Fibroblast of lung (primary cell): ENCODE measurements around the gene ATP10B.

Experiments used
- CTCF ChIP-seq, 2 donors: IDR thresholded peaks in 1 of 2; conservative IDR thresholded peaks in 1 of 2; 1 replicate in 1 of 2; 2 replicates in 1 of 2; pipeline ENCODE4 v1.5.1; 2011 to 2012; ENCODE audit warnings: low read length in 2 of 2, control low read depth in 1 of 2, inconsistent platforms in 1 of 2, low read depth in 1 of 2, mild to moderate bottlenecking in 1 of 2
- EZH2 ChIP-seq: IDR thresholded peaks from 2 replicates; pipeline ENCODE4 v1.5.1; 2012; ENCODE audit warnings: low read length, control low read depth, mild to moderate bottlenecking; ENCODE audit errors: missing control alignments

- TF ChIP-seq CTCF (conservative IDR thresholded peaks at IDR 0.05 in 1 of 2, IDR thresholded peaks at IDR 0.05 in 1 of 2; ENCODE audit: low read depth in 1 of 2, low read length in 2 of 2) = no peak
- TF ChIP-seq EZH2 = no peak
Observed at GRCh38 chr5:160772854-160773253, 79.2 kb downstream of the ATP10B start.
